Posterior cingulate gyrus (tissue), 11 donors: ENCODE results near the gene IGFLR1.
A peak's percentile ranks its signal among the peaks of the same experiment; 100 is the strongest.

ENCODE experiments used
- DNase-seq, 10 donors: peaks; one replicate each; pipeline versions ENCODE4 v3.0.0 to v3.0.0-alpha.2; 2020 to 2021; ENCODE audit warnings: mixed read lengths in 3 of 10
- intact Hi-C: fragments of 100-400 bp; cut with DNase I; formaldehyde crosslinking; loops from one replicate; pipeline ENCODE4 v1.15.1; 2023

The IGFLR1 gene

DNA sequence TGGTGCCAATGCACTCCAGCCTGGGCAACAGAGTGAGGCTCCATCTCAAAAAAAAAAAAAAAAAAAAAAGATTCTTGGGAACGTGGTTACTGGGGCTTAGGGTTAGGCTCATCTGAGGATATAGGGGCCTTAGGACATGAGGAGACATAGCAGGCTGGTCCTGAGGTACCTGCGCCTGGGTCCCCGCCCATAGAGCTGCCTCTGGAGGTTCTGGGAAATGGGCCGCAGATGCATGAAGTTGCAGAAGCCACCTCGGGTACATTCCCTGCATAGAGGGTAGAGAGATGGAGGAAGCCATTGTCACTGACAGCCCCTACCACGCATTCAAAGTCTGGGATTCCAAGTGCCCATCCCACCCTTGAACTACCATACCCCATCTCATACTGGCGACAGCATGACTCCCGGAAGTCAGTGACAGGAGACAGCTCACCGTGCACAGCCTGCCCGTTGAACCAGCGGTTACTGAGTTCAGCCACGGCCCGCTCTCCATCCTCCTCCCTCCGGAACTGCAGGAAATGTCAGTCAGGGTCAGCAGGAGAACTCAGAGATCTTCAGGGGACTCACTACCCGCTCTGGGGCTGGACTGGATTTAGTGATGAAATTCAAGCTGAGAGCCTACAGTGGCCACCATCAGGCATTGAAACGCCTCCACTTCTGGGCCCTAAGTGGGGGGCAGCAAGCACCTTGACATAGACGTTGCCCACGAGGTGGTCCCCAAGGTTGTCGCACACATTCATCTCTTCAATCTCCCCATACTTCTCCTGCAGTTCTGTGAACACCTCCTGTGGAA lies 1.6 kb upstream of the IGFLR1 start:
- intact Hi-C loops = no loop called here
- no peak for DNase-seq

DNA sequence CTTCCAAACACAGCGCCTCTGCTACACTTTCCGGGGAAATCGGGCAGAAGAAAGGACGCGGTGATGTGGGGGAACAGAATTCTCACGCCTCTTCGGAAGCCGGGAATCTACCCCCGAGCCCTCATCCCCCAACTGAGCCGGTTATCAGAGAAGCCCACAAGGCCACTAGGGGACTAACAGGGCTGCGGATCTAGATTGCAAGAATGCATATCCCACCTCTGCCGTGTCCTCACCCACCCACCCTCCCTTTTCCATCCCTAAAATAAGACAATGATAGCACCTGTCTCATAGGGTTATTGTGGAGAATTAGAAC lies 1.1 kb downstream of the IGFLR1 start:
- no peak for DNase-seq
- intact Hi-C loops = no loop called here

DNA sequence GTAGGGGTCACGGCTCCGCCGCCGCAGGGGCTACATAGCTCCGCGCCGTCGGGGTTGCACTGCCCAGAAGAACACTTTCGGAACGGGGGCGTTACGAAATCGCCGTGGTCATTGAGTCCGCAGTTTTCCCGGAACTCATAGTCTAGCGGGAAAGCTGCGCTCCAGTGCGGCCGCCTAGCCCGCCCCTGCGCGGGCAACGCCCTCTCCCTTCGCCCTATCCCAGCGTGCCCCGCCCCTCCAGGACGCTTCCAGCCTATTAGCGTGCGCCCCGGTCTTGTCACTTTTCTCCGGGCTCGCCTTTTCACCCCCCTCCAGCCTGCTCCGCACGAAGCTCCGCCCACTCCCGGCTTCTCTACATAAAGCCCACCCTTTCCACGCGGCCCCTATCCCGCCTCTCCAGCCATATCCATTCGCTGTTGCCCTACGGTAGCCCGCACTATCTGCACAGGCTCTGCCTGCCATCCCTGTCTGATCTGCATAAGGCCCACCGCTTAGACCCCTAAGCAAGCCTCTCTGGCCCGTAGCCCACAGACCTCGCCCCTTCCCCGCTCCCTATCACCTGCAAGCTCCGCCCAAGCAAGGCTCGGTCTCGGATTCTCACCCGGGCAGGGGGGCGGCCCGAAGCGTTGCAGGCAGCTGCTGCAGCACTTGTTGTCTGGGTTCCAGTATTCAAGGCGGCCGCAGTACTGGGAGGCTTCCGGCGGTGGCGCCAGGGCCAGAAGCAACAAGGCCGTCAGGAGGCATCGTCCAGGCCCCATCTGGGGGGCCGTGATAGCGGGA lies 1.6 kb downstream of the IGFLR1 start:
- peak; percentile 97 to 100 (median 99) for DNase-seq
- intact Hi-C loops = loop anchor here (1.0 kb wide), 1 partner anchor 191 kb away; no protein-coding TSS in a partner anchor

DNA sequence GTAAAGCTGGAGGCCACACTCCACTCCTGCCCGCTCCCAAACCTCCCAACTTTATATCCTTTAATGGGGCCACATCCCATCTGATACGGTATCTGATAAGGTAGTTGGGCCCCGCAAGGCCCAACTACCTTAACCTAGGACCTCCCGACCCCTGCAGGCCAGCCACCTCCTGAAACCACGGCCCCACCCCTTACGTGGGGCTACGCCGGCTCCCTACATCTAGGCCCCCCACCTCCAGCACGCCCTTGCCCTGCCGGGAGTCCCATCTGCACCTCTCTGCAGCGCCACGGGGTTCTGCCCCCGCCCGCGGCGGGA lies 2.2 kb downstream of the IGFLR1 start:
- intact Hi-C loops = loop anchor here (1.0 kb wide), 1 partner anchor 191 kb away; no protein-coding TSS in a partner anchor
- no peak for DNase-seq

DNA sequence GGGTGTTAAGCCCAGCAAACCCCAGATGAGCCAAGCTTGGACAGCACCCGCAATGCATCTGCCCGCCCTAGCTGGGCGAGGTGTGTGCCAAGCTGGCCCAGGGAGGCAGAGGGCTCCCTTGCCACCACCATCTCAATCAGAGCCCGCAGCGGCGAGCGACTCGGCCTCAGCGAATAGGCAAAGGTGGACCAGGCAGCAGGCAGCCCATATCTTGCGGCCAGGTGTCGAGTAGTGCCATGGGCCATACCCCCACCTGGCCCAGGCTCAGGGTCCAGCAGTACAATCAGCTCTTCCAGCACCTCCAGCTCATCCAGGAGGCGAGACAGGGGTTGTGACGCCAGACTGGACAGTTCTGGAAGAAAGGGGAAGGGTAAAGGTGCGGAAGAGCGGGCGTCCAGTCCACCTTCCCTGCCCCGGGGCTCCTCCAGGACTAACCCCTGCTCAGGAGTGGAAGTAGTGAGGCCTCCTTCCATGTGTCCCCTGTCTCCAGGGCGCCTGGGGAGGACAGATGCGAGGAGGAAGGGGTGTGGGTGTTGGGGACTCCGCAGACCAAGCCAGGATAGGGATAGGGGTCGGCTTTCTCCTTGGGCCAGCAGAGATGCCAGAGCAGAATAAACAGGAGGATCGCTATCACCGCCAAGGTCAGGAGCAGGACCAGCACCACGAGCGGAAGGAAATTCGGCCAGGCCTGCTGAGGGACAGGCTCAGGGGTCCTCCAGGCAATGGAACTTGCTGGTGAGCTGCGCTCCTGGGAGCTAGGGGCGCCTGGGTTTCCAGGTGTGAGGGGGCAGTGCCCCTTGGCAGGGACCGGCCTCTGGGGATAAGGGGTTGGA lies 2.8 kb downstream of the IGFLR1 start:
- no peak for DNase-seq
- intact Hi-C loops = loop anchor here (1.0 kb wide), 1 partner anchor 192 kb away; no protein-coding TSS in a partner anchor

DNA sequence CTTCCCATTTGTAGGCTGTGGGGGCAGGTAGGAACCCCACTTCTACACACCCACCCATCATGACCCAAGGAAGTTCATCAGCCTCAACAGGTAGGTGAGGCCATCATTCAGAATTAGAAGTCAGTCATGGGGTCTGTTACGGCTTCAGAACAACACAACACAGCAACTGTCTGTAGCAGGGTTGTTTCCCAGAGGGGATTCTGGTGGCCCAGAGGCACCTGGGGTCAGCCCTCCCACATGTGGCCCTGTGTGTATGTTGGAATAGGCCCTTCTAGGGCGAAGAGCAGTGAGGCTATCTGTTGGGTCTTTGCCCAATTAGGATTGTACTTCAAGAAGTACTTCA lies 3.4 kb downstream of the IGFLR1 start:
- DNase-seq = no peak
- intact Hi-C loops = no loop called here

DNA sequence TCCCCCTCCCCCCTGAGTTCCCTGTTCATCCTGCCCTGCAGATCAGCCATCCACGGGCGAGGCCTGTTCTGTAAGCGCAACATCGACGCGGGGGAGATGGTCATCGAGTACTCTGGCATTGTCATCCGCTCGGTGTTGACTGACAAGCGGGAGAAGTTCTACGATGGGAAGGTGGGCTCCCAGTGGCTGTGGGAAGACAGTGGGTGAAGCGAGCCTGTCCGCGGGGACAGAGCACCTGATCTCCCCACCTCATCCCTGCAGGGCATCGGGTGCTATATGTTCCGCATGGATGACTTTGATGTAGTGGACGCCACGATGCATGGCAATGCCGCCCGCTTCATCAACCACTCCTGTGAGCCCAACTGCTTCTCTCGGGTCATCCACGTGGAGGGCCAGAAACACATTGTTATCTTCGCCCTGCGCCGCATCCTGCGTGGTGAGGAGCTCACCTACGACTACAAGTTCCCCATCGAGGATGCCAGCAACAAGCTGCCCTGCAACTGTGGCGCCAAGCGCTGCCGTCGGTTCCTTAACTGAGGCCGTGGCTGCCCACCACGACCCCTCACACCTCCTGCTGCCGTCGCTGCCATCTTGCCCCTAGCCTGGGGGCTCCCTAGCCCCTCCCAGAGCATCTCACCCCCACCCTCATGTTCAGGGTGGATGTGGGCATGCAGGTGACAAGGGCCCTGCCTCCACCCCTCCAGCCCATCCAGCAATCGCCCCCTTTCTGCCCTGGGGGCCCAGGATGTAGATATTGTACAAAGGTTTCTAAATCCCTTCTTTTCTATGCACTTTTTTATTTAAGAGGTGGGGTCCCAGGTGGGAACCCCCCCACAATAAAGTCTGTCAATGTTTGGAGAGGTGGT lies 4.0 kb downstream of the IGFLR1 start:
- intact Hi-C loops = no loop called here
- peak in 1 of 10 donors; percentile 72 for DNase-seq

DNA sequence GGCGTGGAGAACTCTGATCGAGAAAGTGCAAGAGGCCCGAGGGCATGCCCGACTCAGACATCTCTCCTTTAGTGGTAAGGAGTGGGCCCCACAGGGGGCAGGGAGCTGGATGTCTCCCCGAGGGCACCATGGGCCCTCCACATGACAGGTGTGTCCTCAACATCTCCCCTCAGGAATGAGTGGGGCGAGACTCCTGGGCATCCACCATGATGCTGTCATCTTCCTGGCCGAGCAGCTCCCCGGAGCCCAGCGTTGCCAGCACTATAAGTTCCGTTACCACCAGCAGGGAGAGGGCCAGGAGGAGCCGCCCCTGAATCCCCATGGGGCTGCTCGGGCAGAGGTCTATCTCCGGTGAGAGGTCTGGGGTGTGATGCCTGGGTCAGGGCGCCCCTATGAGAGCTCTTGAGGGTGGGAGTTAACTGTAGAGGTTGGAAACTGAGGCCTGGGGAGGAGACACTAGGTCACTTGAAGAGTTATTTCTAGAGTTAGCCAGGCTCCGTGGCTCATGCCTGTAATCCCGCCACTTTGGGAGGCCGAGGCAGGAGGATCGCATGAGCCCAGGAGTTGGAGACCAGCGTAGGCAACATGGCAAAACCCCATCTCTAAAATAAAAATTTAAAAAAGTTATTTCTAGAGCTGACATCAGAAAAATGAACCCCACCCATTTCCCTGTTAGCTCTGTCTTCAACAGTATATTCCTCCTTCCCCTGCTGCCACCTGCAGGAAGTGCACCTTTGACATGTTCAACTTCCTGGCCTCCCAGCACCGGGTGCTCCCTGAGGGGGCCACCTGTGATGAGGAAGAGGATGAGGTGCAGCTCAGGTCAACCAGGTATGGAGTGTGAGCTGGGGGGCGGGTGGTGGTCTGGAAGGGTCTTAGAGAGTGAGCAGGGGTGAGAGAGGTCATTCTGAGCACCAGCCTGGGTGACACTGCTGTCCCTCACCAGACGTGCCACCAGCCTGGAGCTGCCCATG lies 5.1 kb downstream of the IGFLR1 start:
- intact Hi-C loops = no loop called here

DNA sequence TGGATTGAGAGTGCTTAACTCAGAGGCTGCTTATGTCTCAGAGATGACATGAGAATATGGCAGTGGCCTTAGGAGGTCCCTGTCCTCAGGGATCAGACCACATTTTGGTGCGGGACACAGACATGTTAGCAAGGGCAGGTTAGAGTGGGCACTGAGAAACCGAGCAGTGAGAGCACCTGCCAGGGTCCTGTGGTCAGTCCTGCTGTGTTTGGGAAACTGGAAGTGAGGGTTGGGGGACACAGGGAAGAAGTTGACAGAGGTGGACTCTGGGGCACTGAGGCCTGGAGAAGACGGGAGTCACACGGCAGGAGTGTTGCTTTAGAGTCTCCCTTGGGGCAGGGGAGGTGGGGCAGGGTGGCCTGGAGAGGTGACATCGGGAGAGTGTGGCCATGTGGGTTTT lies 7.4 kb downstream of the IGFLR1 start:
- intact Hi-C loops = no loop called here
- no peak for DNase-seq

More for the DNA sequence above, 5.1 kb downstream of the IGFLR1 start:
- DNase-seq = peak in 1 of 10 donors; percentile 73

DNA sequence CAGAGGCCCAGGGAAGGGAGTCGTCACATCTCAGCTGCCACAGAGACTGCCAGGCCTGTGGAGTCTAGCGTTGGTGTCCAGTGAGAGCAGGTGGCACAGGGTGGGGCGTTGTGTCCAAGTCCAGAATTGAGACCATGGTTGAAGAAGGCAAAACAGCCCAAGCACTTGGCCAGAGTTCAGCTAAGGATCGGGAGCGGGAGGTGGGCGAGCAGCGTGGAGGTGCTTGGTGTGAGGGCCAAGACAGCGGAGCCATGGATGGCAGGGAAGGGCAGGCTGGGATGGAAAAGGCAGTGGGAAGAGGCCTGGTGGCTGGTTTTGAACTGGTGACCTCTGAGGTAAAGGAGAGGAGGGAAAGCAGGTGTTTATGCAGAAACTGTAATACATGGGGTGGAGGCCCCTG lies 8.0 kb downstream of the IGFLR1 start:
- no peak for DNase-seq
- intact Hi-C loops = no loop called here

DNA sequence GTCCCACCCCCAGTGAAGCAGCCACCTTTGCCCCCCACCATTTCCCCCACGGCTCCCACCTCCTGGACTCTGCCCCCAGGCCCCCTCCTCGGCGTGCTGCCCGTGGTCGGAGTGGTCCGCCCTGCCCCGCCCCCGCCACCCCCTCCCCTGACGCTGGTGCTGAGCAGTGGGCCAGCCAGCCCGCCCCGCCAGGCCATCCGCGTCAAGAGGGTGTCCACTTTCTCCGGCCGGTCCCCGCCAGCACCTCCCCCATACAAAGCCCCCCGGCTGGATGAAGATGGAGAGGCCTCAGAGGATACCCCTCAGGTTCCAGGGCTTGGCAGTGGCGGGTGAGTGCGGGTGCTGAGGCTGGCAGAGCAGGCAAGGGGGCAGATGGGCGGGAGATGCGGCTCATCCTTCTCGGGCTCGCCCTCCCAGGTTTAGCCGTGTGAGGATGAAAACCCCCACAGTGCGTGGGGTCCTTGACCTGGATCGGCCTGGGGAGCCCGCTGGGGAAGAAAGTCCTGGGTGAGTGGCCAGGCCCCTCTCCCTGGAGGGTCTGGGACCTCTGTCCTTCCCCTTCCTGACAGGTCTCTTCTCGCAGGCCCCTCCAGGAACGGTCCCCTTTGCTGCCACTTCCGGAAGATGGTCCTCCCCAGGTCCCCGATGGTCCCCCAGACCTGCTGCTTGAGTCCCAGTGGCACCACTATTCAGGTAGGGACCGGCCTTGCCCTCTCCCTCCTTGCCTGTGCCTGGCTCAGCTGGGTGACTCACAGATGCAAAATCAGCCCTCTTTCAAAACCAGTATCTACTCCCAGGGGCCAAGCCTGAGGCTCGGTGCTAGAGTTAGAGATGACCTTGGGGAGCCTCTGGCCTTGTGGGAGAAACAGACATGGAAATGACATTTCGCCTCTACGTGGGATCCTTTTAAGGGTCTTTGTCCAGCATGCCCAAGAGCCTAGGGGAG lies 8.8 kb downstream of the IGFLR1 start:
- no peak for DNase-seq
- intact Hi-C loops = no loop called here

DNA sequence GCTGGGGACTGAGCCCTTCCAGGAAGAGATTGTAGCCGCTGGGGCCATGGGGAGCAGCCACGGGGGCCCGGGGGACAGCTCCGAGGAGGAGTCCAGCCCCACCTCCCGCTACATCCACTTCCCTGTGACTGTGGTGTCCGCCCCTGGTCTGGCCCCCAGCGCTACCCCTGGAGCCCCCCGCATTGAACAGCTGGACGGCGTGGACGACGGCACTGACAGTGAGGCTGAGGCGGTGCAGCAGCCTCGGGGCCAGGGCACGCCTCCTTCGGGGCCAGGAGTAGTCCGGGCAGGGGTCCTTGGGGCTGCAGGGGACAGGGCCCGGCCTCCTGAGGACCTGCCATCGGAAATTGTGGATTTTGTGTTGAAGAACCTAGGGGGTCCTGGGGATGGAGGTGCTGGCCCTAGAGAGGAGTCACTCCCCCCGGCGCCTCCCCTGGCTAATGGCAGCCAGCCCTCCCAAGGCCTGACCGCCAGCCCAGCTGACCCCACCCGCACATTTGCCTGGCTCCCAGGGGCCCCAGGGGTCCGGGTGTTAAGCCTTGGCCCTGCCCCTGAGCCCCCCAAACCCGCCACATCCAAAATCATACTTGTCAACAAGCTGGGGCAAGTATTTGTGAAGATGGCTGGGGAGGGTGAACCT lies 9.6 kb downstream of the IGFLR1 start:
- DNase-seq = no peak

DNA sequence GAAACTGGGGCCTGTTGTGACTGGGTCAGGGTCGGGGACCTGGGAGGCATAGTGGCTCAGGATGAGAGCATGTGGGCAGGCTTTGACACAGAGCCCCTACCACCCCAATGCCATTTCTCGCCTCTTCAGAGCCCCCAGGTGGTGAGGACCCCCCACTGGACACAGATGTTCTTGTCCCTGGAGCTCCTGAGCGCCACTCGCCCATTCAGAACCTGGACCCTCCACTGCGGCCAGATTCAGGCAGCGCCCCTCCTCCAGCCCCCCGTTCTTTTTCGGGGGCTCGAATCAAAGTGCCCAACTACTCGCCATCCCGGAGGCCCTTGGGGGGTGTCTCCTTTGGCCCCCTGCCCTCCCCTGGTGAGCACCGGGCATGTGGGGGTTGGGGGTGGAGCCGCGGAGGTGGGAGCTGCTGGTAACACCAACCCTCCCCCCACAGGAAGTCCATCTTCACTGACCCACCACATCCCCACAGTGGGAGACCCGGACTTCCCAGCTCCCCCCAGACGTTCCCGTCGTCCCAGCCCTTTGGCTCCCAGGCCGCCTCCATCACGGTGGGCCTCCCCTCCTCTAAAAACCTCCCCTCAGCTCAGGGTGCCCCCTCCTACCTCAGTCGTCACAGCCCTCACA lies 10.4 kb downstream of the IGFLR1 start:
- no peak for DNase-seq
- intact Hi-C loops = no loop called here

More for the DNA sequence above, 9.6 kb downstream of the IGFLR1 start:
- intact Hi-C loops = no loop called here

DNA sequence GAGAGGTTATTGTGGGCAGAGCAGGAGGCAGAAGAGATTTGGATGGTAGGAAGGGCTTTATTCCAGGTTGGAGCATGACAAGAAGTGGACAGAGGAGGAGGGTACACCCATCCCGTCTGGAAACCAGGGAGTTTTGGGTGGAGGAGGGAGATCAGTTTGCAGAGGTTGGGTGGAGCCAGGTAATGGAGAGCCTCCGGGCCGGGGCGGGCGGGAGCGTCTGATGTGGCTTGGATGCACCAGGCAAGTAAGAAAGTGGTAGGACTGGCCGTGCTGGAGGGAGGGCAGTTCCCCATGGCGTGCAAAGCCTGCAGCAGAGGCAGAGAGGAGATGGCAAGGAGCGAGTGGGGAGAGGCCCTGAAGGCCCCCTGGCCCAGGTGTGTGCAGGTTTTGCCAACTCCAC lies 10.9 kb downstream of the IGFLR1 start:
- intact Hi-C loops = no loop called here

DNA sequence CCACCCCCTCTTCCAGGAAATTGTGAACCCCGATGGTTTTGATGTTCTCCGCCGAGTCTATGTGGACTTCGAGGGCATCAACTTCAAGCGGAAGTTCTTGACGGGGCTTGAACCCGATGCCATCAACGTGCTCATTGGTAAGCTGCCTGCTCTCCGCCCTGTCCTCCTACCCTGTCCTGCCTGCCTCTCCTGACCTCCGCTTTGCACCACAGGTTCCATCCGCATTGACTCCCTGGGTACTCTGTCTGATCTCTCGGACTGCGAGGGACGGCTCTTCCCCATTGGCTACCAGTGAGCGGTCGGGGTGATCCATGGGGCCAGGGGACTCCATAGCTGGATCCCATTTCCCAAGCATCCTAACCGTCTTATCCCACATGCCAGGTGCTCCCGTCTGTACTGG lies 11.9 kb downstream of the IGFLR1 start:
- intact Hi-C loops = no loop called here

More for the DNA sequence above, 10.9 kb downstream of the IGFLR1 start:
- no peak for DNase-seq

DNA sequence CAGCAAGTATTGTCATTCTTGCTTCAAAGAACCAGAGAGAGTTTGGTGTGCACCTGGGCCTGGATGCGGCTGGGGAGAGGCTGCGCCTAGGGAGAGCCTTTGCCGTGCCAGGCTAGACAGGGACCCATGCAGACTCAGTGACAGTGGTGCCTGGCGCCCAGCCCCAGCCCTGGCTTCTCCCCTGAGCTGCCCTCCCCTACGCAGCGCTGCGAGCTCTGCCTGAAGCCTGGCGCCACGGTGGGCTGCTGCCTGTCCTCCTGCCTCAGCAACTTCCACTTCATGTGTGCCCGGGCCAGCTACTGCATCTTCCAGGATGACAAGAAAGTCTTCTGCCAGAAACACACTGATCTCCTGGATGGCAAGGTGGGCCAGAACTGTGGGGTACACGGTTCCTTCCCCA lies 12.5 kb downstream of the IGFLR1 start:
- no peak for DNase-seq
- intact Hi-C loops = no loop called here

More for the DNA sequence above, 11.9 kb downstream of the IGFLR1 start:
- DNase-seq = no peak

DNA sequence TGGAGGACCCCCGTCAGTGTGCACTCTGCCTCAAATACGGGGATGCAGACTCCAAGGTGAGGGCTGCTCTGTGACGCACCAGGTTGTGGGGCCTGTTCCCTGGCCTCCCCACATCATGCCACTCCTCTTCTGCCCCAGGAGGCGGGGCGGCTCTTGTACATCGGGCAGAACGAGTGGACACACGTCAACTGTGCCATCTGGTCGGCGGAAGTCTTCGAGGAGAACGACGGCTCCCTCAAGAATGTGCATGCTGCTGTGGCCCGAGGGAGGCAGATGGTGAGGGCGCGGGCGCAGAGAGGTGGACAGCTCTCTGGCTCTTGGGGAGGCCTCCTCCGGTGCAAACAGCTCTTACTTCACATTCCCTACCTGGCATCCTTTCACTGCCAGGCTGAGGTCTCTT lies 13.2 kb downstream of the IGFLR1 start:
- intact Hi-C loops = no loop called here
- DNase-seq = no peak
